Smooth muscle cell (in vitro differentiated cells): ENCODE data around the gene B4GALT3. TPM values are rescaled to one million over a fixed set of nuclear protein-coding genes. Genes with fewer than 3 reads are reported as not detected.

Source experiments
- DNase-seq: peaks from one replicate; lab custom pipeline; 2025; ENCODE audit not compliant: unreplicated experiment; lab: John Stamatoyannopoulos, UW
- H2AFZ ChIP-seq: fragments of 200-600 bp; sonication (generic); 2 replicates; pipeline ENCODE4 v1.6.0; 2016; ENCODE audit warnings: antibody characterized with exemption, low read depth, mild to moderate bottlenecking
- H3F3A ChIP-seq: fragments of 200-600 bp; sonication (generic); 2 replicates; pipeline ENCODE4 v1.6.0; 2017; ENCODE audit warnings: antibody characterized with exemption, low read depth
- H3K27ac ChIP-seq: fragments of 200-600 bp; sonication (generic); 2 replicates; pipeline ENCODE4 v1.5.1; 2016; ENCODE audit warnings: low read depth, mild to moderate bottlenecking
- H3K27me3 ChIP-seq: fragments of 200-600 bp; sonication (generic); 2 replicates; pipeline ENCODE4 v1.6.1; 2016; ENCODE audit warnings: low read depth, mild to moderate bottlenecking
- H3K36me3 ChIP-seq: fragments of 200-600 bp; sonication (generic); 2 replicates; pipeline ENCODE4 v1.5.1; 2016; ENCODE audit warnings: low read depth
- H3K4me1 ChIP-seq: fragments of 200-600 bp; sonication (generic); 2 replicates; pipeline ENCODE4 v1.5.1; 2016; ENCODE audit warnings: low read depth
- H3K4me2 ChIP-seq: fragments of 200-600 bp; sonication (generic); 2 replicates; pipeline ENCODE4 v1.6.0; 2016; ENCODE audit warnings: mild to moderate bottlenecking
- H3K4me3 ChIP-seq: fragments of 200-600 bp; sonication (generic); 2 replicates; pipeline ENCODE4 v1.5.1; 2016; ENCODE audit warnings: mild to moderate bottlenecking
- H3K79me2 ChIP-seq: fragments of 200-600 bp; sonication (generic); 2 replicates; pipeline ENCODE4 v1.6.0; 2016; ENCODE audit warnings: low read depth, mild to moderate bottlenecking
- H3K9ac ChIP-seq: fragments of 200-600 bp; sonication (generic); 2 replicates; pipeline ENCODE4 v1.6.0; 2016; ENCODE audit warnings: low read depth
- H3K9me3 ChIP-seq: fragments of 200-600 bp; sonication (generic); replicated peaks from 2 replicates; pipeline ENCODE4 v1.5.1; 2016; ENCODE audit warnings: low read depth
- H4K20me1 ChIP-seq: fragments of 200-600 bp; sonication (generic); 2 replicates; pipeline ENCODE4 v1.6.0; 2016; ENCODE audit warnings: low read depth
- WGBS: methylation state at CpG from one replicate; pipeline ENCODE4 v1.1.7; 2016; ENCODE audit warnings: low lambda C conversion rate; 5-methylcytosine and 5-hydroxymethylcytosine counted together
- polyA plus RNA-seq: library from polyadenylated mRNA; unstranded; fragments of >200 nt; fragmentation: Nextera tagmentation; extraction: Ambion mirVana; gene quantifications from 2 replicates; pipeline ENCODE4 v1.2.1, GENCODE V29; 2016
- total RNA-seq: library from RNA; depleted of rRNA; stranded (reverse); fragments of >200 nt; gene quantifications from 2 replicates; pipeline ENCODE4 v1.2.3, GENCODE V29; 2014
- TF ChIP-seq, protein P1 (sequence below): fragments of 200-600 bp; sonication (generic); IDR thresholded peaks from 2 replicates; pipeline ENCODE4 v1.5.1; 2017; ENCODE audit warnings: borderline replicate concordance, mild to moderate bottlenecking, antibody characterized with exemption; ENCODE audit not compliant: insufficient read depth, poor library complexity, severe bottlenecking

Gene B4GALT3
- total and polyA plus RNA-seq, 2 experiments from 2014 or later, result 21.4 to 44.9 TPM

DNA sequence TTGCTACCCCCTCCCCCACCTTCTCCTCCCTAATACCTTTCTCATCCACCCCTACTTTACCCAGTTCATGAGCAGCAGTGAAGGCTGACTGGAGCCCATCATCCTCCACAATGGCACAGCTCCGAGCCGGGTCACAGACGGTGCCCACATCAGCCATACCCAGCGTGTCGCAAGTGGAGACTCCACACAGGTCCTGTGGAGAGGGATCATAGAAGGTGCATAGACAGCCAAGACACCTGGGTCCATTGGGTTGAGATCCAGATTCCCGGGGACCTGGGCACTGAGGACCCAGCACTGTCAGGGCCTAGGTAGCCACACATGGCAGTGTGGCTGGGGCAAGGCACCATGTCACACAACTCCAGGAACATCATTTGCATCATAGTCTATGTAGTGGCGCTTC is 18.8 kb upstream of the B4GALT3 start:
- TF ChIP-seq, protein P1, sequence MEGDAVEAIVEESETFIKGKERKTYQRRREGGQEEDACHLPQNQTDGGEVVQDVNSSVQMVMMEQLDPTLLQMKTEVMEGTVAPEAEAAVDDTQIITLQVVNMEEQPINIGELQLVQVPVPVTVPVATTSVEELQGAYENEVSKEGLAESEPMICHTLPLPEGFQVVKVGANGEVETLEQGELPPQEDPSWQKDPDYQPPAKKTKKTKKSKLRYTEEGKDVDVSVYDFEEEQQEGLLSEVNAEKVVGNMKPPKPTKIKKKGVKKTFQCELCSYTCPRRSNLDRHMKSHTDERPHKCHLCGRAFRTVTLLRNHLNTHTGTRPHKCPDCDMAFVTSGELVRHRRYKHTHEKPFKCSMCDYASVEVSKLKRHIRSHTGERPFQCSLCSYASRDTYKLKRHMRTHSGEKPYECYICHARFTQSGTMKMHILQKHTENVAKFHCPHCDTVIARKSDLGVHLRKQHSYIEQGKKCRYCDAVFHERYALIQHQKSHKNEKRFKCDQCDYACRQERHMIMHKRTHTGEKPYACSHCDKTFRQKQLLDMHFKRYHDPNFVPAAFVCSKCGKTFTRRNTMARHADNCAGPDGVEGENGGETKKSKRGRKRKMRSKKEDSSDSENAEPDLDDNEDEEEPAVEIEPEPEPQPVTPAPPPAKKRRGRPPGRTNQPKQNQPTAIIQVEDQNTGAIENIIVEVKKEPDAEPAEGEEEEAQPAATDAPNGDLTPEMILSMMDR, result no peak
- DNase-seq, result no peak
- no peaks in the 10 kb centered on the region for H3K36me3 ChIP-seq
- peak overlapping the region; percentile 87 for H3K4me2 ChIP-seq
- H4K20me1 ChIP-seq, result no peaks in the 10 kb centered on the region
- peaks cover 6% of the 10 kb centered on the region for H3K79me2 ChIP-seq
- H2AFZ ChIP-seq, result no peak overlapping the region
- no peaks in the 10 kb centered on the region for H3K27me3 ChIP-seq
- peak overlapping the region; percentile 78 for H3K9ac ChIP-seq
- peaks cover 40% of the 10 kb centered on the region for H3K4me1 ChIP-seq
- H3K4me3 ChIP-seq, result no peak overlapping the region
- WGBS, result 98% methylated on average over 7 of the region's 7 CpGs
- peak overlapping the region; percentile 98 for H3K27ac ChIP-seq
- peaks cover 7% of the 10 kb centered on the region for H3F3A ChIP-seq
- H3K9me3 ChIP-seq, result no peaks in the 10 kb centered on the region

DNA sequence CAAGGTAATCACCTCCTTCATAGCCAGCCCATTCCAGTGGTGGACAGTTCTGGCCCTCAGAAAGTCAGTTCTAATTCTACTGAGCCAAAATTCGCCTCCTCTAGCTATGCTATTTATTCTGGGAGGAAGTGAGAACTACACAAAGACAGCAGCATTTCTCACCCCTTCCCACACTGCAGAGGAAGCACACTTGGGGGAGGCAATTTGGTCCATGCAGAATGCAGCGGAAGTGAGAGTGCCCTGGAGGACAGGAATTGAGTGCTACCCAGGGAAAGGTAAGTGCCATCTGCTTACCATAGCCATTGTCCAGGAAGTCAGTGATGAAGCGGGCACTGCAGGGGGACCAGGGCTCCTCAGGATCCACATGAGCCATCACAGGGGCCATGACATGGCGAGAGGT is 17.9 kb upstream of the B4GALT3 start:
- peaks cover 7% of the 10 kb centered on the region for H3F3A ChIP-seq
- H3K4me1 ChIP-seq, result peaks cover 33% of the 10 kb centered on the region
- 91% methylated on average over 4 of the region's 4 CpGs for WGBS
- H3K79me2 ChIP-seq, result peaks cover 6% of the 10 kb centered on the region
- H3K9ac ChIP-seq, result no peak overlapping the region
- H3K27ac ChIP-seq, result no peak overlapping the region
- H3K4me3 ChIP-seq, result no peak overlapping the region
- H3K36me3 ChIP-seq, result no peaks in the 10 kb centered on the region
- H3K4me2 ChIP-seq, result no peak overlapping the region
- no peaks in the 10 kb centered on the region for H3K9me3 ChIP-seq
- DNase-seq, result no peak
- H3K27me3 ChIP-seq, result no peaks in the 10 kb centered on the region
- no peak overlapping the region for H2AFZ ChIP-seq
- TF ChIP-seq, protein P1, result no peak
- H4K20me1 ChIP-seq, result no peaks in the 10 kb centered on the region

DNA sequence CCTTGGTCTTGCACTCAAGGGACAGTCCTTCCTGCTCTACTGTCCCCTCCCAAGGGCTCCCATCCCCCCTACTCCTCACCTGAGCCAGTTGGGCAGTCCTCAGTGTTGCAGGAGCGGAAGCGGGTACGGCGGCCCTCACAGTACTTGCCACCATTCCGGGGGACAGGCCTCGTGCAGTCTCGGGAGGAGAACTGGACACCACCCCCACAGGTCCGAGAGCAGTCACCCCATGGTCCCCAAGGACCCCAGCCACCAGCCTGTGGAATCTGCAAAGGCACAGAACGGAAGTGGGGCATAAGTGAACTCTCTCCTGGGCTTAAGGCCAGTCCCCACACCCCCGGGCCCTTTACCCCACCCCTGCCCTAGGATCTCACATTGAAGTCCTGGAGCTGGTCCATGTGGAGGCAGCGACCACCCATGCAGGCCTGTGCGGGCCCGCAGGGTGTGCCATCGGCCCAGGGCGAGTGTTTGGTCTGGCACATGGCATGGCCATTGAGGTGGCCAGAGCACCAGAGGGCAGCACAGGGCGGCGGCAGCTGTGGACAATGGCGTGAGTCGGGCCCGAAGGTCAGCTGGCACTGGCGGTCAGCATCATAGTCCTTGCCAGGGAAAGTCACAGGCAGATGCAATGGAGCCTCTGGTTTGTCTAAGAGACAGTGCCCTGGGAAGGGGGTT is 16.4 kb upstream of the B4GALT3 start:
- WGBS, result 97% methylated on average over 21 of the region's 21 CpGs
- Histone ChIP-seq H3K36me3 (no peaks in the 10 kb centered on the region), H3K4me2 (no peak overlapping the region), H3K27ac (no peak overlapping the region), H3F3A (peaks cover 7% of the 10 kb centered on the region), H3K4me3 (no peak overlapping the region), H2AFZ (no peak overlapping the region), H4K20me1 (no peaks in the 10 kb centered on the region), H3K4me1 (peaks cover 23% of the 10 kb centered on the region), H3K9me3 (no peaks in the 10 kb centered on the region), H3K9ac (no peak overlapping the region), H3K27me3 (no peaks in the 10 kb centered on the region), H3K79me2 (peaks cover 6% of the 10 kb centered on the region)
- DNase-seq, result no peak
- TF ChIP-seq, protein P1, result no peak
